Measurements from ENCODE around the gene ATP13A5.
A peak's percentile ranks its signal among the peaks of the same experiment; 100 is the strongest.

Gene ATP13A5

DNA sequence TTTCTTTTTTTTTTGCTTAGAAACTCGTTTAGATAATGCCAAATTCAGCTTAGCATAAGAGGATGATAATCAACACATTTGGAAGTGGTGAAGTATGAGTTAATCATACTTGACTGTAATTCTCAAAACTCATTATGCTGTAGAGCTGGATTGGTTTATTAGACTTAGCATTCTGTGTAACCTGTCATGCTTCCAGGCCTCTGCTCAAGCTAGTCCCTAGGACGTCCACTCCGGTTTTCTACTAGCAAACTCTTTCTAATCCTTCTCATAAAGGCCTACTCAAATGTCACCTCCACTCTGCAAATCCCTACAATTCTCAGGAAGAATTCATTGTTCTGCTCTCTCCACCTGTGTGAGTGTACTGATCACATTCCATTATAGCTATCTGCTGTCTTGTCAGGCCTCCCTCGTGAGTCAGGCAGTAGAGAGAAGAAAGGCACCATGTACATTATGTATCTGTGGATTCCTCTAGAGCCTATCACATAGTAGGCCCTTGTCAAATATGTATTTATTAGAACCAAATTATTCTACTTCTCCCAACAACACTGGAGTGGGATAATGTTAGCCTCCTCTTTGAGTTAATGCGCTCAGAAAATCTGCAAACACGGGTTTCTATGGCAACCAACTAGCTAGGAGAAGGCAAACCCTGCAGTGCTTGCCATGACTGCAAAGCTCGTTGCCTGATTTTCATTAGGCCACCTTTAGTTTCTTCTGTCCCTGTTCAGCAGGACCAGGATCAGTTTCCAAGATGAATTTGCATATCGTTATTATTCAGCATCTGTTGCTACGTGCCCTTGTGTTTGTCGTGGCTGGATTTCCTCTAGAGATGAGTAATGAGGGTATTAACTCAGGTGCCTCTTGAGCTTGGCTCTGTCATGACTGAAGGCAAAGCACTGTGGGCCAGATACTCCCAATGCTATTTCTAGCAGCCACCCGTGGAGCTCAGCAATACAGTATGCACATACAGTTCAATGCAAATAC is 30.7 kb downstream of the ATP13A5 start:
- no peak for DNase-seq

DNA sequence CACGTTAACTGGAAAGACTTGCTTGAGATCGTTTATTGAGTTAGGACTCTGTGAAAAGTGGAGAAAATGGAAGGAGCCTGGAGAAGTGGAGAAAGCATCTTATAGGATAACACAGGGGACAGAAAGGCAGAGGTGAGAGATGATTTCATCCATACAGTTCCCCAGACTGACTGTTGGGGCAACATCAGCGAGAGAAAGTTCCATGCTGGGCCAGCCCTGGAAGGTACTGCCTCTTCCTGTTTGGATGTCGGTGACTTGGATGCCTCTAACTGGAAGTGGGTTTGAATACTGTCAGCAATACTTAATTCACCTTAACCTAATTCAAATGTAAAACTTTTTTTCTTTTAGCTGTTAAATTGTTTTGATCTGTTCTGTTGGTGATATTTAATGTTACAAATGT is 32.3 kb downstream of the ATP13A5 start:
- DNase-seq = no peak

DNA sequence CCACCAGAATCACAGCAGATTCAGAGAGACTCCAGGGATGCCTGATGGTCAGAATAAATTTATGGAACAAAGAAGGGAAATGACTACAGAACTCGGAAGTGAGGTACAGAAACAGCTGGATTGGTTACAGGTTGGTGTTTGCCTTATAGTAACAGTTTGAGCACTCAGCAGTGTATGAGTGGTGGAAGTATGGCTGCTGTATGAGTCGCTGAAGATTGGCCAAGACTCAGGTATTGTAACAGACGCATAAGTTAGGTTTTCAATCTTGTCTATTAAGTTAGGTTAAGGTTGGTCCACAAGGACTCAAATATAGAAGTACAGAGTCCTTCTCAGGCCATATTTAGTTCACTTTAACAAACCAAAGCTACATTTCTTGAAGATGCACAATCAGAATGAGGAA is 33.1 kb downstream of the ATP13A5 start:
- DNase-seq = no peak

DNA sequence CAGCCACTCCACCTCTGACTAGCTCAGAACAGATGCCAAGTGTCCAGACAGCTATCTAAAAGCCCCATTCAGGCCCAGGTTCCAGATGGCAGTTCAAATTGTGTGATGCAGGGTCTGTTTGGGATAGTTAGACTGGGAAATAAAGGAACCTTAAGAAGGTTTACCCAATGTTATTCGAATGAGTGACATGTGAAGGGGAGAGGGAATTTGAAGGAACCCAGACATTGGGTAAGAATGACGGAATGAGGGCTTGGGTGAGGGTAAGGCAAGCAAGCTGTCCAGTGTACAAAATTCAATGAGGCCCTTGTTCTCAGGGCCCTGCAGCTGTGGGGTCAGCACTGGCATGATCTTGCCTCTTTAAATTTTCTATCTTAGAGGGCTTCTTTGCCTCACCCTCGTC is 34.1 kb downstream of the ATP13A5 start:
- DNase-seq = no peak

DNA sequence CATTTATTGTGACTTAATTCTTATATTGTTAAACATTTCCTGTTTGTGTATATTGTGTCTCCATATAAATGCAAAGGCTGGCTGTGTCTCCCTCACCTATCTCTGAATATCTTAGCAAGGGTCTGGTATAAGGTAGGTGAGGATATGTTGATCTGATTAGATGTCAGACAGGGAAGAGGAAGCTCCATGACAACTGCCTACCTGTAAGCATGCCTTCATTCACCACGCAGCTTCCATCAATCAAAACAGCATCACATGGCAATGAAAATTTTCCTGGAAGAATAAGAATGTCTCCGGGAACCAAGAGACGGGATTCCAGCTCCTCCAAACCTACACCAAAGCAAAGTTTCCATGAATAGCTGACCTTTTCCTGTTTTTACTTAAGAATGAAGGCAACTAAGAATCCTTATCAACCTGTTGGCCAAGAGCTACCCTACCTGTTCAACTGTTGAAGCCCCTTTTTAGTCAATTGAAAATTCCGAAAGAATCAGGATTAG is 34.8 kb downstream of the ATP13A5 start:
- no peak for DNase-seq

DNA sequence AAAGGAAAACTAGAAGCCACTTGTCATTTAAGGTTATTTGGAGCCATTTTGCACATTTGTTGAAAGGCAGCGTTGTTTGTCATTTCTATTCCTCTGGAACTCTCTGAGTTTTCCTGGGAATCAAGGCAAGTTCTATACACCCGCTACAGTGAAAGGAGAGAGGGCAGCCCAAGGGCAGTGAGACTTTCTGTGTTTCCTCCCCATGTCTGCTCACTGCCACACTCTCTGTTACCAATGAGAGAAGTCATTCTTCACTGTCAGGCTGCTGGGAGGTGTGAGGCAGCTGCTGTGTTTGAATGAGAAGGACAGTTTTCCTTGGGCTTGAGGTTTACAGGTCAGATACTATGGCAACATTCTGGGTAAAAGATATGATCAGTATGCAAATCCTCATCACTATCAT is 36.0 kb downstream of the ATP13A5 start:
- no peak for DNase-seq

DNA sequence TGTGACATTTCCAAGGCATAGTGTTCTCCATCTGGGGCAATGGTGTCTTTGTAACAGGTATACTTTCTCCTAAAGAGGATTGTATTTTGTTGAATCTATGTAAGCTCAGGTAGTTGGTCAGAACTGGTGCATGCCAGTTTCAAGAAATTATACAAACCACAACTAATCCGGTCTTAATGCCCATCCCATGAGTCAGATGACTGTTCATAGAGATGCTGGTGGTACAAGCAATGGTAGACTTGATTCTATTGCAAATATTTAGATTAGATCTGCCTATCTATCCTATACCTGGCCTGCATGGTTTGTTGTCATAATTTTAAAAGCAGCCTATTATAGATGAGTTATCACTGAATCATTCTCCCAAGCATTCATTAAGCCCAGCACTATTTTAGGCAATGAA is 43.5 kb downstream of the ATP13A5 start:
- DNase-seq = no peak

DNA sequence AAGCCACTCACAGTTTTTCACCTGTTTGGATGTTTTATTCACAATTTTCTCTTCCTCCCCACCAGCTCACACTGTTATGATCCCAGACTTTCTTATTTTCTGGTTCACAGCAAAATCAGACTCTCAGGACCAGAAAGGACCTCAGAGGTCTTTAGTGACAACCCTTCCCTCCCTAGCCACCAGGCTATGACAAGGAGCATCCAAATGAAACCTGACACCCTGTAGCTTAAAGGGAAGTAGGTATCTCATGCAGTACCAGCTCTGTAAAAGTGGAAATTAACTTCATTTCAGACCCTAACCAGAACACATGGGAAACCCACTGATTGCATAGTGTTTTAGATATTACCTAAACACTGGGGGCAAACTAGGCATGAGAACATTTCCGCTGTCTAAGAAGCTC is 45.3 kb downstream of the ATP13A5 start:
- no peak for DNase-seq

DNA sequence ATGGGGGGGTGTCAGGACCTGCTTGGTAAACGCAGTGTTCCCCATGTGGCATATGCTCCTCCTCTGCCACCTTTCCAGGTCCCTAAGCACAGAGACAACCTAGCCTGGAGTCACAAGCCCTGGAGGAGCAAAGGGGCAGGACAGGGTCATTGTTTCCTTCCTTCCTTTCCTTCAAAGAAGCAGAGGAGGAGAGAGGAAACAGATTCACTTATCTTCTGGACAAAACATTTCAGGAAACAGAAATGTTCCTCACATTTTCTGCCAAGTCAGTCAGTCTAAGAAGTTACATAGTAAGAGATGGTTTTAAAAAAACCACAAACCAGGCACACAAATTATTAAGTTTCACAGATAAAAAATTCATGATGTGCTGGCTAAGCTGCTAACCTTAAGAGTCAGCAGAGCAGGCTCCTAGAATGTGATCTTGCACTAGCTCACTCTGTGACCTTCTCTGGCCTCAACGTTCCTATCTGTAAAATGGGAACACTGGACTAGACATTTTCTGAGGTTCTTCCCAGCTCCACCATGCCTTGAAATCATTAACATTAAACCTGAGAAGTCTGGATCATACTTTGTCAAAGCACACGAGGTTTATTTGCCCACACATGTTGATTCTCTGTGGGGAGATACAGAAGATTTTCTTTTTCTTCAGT is 47.9 kb downstream of the ATP13A5 start:
- no peak for DNase-seq

DNA sequence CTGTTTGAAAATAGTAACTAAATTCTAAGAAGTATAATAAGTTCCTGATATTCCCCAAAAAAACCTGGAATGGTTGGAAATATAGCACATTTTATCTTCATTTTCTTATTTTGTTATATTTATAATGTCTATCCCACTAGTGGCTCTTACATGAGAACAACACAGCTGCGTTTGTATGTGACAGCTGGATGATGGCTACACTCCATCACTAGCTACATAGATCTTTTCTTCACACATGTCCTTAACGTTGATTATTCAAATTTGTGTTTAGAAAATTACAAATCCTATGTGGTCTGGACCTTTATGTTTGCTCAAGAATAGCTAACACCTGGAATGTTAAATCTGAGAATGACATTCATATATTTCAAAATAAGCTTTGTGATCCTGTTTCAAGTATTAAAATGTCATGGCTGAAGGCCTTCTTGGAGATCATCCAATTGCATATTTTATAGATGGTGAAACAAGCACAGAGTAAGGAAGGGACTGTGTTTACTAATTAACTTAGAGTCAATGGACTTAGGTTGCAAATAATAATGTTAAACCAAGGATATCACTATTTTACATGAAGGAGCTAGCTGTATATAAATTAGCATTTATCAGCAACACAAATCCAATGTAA is 60.8 kb downstream of the ATP13A5 start:
- DNase-seq = no peak

DNA sequence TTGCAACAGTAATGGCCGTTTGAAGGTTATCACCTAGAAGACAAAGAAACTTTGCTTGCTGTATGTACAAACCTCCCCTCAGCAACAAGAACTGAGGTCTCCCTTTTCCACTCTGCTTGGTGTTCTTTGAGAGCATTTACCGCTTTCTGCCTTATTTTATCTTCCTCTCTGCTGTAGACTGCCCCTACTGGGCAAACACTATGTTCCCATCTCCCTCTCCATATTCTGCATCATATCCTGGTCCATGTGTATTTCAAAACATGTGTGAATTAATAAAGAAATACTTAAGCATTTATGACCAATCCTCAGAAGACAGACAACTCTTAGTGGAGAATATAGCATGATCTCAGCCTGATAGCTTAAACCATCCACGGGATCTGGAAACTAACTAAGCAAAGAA is 64.4 kb downstream of the ATP13A5 start:
- no peak for DNase-seq

DNA sequence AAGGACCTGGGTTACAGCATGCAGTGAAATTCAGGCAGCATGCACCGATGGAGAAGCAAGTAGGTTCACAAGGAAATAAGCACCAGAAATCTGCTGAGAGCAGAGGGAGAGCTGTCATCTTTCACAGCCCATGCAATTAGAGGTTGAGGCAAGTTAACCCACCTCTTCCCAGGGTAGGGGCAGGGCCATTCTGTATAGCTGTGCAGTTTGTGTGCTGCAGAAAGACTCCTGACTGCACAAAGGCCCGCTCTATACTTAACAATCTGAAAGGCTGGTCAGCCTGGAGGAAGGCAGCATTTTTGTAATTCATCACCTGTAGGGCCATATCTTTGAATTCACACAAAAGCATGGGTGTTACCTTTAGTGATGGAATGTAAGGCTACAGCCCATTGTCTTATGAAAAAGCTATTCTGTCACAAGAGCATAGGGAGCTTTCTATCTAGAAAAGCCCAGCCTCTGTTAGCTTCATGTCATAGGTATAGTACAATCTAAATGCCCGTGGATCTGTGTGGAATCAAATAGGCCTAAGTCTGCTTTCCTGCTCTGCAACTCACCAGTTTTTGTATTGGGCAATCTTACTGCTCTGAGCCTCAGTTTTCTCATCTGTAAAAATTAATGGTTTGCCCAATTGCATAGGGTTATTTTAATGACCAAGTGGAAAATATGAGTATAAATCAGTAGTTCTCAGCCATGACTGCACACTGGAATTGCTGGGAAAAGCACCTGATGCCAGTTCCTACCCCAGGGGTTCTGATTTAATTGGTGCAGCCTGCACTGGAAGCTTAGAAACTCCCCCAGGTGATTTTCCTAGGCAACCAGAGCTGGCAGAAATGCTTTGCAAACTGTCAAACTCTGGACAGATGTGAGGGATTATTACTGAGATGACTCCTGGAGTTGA is 65.2 kb downstream of the ATP13A5 start:
- DNase-seq = no peak

DNA sequence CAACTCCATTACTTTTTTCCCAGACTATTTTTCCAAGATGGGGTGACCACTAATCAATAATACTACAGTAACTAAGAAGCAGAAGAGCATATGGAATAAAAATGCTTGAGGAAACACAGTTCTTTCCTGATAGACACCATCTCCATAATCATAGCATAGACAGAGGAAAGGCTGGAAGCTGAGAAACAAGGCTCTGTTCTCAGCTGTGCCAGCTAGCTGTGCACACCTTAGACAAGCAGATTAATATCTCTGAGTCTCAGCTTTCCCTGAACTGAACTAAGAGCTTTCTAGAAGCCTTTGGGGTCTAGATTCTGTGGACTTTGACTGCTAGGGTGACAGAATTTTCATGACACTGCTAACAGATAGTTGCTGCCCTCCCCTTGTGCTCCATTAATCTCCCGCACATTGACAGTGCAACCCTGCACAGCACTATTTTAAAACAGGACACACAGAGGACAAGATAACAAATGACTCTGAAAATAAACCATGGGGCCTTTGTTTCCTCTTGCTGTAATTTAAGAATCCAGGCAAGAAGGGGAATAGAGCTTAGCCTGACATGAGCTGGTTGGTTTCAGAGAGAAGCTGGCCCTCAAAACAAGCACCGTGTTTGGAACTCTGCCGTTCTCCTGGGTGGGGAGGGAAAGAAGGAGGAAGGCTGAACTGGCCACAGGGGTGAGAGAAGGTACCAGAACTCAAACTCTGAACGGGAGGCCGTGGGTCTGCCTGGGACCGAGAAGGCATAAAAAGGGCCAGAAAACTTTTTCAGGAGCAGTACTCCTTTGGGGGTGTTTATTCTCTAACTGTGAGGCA is 67.4 kb downstream of the ATP13A5 start:
- no peak for DNase-seq

DNA sequence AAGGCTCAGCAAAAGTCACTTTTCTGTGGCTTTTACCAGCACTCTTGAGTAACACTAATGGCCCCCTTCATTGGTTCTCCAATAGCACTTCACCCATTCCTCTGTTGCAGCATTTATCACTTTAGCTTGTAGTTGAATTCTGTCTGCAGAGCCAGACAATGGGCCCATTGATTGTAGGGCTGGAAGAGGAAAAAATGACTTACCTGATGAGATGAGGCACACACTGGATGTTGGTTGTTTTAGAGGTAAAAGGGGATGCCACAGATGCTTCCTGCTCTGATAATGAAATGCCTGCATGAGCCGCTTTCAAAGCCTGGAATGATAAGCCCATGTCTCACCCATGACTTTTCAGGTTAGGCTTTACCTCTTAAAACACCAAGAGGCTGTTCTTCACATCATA is 73.2 kb downstream of the ATP13A5 start:
- DNase-seq = no peak

DNA sequence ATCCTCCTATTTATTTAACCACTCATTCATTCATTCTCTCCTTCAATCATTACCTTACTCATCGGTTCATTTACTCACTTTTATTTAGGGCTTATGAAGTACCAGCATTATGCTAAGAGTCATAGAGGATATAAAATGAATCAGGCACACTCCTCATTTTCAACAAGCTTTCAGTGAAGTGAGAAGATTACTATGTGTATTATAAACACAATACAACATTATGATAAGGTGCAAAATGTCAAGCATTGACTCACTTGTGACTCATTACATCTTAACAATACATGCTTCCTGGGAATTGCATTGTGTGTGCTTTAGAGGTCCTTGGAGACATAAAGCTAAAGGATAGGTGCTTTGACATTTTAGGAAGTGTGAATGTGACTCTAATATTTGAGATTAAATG is 77.1 kb downstream of the ATP13A5 start:
- no peak for DNase-seq

DNA sequence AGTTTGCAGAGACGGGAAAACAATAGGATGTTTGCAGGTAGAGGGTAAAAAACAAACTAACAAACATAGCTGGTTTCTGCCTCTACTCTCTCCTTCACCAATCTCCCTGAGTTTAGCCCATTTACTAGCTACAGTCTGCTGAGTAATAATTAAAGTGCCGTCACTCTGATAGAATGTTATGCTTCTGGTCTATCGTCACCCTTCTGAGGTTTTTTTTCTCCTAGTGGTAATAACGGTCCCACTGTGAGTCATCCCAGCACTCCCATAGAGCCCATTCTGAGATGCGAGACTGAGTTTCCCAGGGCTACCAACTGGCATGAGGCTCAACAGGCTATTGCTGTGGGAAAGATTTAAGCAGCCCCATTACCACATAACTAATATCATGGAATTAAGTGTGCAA is 81.1 kb downstream of the ATP13A5 start:
- peak; percentile 17 for DNase-seq

DNA sequence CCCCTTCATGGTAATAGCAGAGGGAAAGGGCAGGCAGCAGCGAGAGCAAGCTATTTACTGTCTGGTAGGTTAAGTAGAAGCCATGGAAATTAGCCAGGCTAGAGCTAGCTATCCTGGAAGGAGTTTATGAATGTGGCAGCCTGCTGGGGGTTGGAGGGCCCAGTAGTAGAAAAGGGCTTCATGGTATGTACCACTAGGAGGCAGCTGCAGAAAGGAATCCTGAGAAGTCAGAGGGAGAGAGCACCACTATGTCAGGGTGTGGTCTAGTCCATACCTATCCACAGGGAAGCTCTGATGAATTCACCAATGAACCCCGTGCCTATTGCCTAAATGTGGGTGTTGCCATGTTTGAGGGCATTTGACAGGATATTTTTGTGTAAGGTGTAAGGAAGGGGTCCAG is 82.6 kb downstream of the ATP13A5 start:
- DNase-seq = no peak

DNA sequence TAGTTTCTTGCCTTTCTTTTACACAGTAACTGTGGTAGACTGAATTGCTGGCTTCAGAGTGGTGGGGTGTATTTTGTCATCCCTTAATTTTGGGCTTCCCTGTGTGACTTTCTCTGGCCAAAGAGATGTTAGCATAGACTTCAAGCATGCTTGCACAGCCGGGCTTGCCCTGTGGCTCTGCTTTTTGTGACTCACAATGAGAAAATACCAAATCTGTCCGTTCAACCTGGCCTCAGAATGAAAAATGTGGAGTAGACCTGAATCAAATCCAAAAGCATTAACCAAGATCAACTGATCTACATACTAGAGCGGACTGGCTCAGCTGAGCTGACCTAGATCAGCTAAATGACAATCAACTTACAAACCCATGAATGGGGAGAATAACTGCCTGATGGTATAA is 86.2 kb downstream of the ATP13A5 start:
- no peak for DNase-seq

DNA sequence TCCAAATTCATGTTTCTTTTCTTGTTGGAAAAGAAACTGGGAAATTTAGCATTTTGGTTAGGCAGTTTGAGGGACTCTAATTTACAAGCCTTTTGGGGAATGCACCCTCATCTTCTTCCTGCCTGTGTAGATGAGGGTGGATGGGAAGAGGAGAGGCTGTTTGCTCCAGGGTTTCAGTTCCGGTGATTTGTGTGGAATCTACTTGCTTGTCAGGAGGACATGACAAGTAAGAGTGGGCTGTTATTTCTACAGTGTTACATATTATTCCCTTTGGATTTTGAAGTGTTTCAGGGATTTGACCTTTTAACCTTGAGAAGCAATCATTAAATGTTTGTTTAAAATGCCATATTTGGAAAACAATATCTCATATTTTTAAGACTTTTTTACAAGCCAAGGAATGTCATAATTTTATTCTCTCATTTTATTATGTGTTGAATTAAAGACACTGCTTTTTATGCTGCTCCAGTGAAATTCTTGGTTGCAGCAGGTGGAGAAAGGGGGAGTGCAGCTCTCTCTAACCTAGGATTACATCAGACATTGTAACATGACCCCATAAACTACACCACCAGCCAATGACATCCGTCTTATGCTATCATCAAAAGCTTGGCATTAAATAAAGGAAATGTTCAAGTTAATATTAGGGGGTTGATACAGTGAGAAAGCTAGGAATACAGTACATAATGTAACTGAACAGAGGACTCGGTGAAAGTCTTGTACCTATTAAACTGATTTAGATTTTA is 107.3 kb downstream of the ATP13A5 start:
- DNase-seq = no peak

DNA sequence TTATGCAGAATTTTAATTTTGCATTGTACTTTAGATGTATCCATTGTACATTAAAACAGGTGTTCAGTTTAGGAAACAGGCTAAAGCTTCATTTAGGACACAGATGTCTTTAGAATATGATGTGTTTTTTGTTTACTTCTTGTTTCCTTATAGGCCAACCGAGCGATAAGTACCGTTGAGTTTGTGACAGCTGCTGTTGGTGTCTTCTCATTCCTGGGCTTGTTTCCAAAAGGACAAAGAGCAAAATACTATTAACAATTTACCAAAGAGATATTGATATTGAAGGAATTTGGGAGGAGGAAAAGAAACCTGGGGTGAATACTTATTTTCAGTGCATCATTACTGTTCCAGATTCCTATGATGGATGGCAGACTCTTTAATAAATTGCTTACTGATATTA is 108.1 kb downstream of the ATP13A5 start:
- no peak for DNase-seq
